ENCODE results near the gene TNFRSF13B.

The TNFRSF13B gene

DNA sequence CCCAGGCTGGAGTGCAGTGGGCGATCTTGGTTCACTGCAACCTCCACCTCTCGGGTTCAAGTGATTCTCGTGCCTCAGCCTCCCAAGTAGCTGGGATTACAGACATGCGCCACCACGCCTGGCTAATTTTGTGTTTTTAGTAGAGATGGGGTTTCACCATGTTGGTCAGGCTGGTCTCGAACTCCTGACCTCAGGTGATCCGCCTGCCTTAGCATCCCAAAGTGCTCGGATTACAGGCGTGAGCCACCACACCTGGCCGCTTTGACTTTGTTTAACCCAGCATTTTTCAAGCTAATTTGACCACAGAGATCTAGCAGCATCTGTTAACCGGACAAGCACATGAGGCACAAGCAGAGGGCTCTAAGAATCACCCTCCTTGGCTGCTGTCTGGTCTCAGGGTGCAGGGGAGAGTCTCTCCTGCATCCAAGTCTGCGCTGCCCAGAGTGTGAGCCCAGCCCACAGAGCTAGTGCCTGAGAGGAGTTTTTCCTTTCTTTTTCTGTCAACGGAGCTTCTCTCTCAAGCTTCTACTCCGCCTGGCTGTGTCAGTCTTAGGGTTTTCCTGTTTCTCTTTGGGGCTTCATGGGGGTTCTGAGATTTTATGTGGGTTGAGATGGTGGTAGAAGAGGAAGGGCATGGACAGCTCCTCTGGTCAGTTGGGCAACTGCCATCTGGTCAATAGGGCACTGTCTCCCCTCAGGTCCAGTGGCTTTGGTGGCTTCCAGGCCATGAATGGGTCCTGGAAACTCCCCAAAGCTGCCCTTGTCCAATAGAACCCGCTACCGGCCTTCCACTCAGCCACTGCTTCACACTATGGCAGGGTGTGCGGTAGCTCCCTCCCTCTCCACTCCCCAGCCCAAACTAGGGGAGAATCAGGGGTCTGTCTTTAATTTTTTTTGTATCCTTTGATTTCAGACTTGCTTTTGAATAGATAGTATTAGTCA is 59.6 kb downstream of the TNFRSF13B start:
- TF ChIP-seq, protein P1, sequence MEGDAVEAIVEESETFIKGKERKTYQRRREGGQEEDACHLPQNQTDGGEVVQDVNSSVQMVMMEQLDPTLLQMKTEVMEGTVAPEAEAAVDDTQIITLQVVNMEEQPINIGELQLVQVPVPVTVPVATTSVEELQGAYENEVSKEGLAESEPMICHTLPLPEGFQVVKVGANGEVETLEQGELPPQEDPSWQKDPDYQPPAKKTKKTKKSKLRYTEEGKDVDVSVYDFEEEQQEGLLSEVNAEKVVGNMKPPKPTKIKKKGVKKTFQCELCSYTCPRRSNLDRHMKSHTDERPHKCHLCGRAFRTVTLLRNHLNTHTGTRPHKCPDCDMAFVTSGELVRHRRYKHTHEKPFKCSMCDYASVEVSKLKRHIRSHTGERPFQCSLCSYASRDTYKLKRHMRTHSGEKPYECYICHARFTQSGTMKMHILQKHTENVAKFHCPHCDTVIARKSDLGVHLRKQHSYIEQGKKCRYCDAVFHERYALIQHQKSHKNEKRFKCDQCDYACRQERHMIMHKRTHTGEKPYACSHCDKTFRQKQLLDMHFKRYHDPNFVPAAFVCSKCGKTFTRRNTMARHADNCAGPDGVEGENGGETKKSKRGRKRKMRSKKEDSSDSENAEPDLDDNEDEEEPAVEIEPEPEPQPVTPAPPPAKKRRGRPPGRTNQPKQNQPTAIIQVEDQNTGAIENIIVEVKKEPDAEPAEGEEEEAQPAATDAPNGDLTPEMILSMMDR (IDR thresholded peaks at IDR 0.05; ENCODE audit: low read depth, low read length, missing control alignments), result no peak
- DNase-seq (ENCODE audit: low read depth), result no peak
- H3K4me3 ChIP-seq (ENCODE audit: low read depth, low read length), result no peak overlapping the region
- in situ Hi-C loops (cut with HindIII; ENCODE audit: low sequenced_read_pairs), result no loop called here

DNA sequence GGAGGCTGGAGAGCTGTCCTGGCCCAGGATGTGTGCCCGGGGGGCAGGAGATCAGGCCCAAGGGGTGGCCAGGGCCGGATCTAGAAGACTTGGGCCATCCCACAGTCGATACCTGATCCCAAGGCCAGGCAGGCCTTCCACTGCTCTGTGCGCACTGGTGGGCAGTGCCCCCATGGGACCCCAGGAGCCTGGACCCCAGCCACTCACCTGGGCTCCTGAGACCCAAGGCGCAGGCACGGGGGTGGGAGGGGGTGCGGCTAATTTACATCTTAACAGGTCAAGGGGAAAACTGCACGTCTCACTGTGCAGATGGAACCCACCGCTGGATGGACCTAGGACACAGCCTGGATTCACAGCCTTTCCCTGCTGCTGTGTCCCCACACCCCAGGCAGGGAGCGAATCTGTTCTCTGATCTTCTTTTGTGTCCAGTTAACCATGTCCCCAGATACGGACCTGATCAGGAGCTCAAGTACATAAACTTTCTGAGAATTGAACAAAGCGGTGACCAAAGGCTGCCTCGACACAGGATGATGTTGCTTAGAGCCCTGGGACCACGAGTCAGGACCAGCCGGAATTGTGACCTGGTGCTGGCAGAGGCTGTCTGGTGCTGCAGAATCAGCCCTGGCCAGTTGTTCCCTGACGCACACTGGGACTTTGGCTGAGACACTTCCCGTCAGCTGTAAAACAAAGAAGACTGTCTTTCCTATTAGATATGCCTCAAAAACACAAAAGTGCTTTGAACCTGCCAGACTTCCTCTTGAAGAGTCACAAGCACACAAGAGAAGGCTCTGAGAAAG is 60.6 kb downstream of the TNFRSF13B start:
- DNase-seq (ENCODE audit: low read depth), result no peak
- H3K4me3 ChIP-seq (ENCODE audit: low read depth, low read length), result no peak overlapping the region

DNA sequence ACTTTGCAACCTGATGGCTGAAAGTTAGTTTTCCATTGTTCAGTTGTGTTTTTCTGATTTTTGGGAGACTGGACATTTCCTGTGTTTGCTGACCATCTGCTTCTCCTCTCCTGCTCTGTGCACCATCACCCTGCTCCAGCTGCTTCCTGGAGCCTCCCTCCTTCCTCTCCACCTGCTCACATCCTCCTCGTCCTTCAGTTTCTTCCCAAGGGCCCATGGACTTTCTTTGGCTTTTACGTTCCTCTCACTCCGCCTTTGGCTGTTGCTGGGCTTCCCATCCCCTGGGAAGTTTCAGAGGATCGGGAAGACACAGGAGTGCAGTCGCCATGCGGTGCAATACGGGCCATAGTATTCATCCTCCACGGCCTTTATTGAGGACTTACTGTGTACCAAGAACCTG is 61.6 kb downstream of the TNFRSF13B start:
- in situ Hi-C loops (cut with HindIII; ENCODE audit: low sequenced_read_pairs), result no loop called here
- TF ChIP-seq, protein P1 (IDR thresholded peaks at IDR 0.05; ENCODE audit: low read depth, low read length, missing control alignments), result no peak
- no peak for DNase-seq (ENCODE audit: low read depth)
- no peak overlapping the region for H3K4me3 ChIP-seq (ENCODE audit: low read depth, low read length)

More for the DNA sequence above, 60.6 kb downstream of the TNFRSF13B start:
- TF ChIP-seq, protein P1 (IDR thresholded peaks at IDR 0.05; ENCODE audit: low read depth, low read length, missing control alignments), result no peak
- in situ Hi-C loops (cut with HindIII; ENCODE audit: low sequenced_read_pairs), result no loop called here

DNA sequence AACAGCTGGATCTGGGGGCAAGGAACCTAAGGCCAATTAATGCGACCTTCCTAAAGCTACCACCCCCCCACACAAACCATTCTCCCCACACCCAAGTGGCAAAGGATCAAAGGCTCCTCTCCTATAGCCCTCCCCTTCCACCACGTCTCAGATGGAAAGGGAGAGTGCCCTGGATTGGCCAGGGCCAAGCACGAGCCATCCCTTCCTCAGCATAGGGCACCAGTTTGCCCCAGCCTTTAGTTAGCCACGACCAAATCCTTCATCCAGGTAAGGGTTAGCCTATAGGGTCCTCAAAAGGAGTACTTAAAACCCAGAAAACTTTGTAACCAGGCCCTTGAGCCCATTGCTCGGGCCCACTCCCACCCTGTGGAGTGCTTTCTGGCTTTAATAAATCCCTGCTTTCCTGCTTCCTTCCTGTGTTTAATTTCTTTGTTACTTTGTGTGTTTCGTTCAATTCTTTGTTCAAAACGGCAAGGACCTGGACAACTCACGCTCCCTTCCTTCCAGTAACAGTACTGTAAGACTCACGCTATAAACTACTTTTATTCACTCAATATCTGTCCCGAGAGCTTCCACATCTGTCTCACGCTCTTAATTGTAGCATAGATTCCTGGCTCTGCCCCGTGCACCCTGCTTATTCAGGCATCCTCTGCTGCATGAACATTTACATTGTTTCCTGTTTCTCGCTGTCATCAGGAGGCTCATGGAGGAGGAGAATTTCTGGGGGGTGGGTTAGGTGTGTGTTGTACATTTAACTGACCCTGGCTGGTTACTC is 62.3 kb downstream of the TNFRSF13B start:
- no peak for DNase-seq (ENCODE audit: low read depth)
- in situ Hi-C loops (cut with HindIII; ENCODE audit: low sequenced_read_pairs), result no loop called here
- TF ChIP-seq, protein P1 (IDR thresholded peaks at IDR 0.05; ENCODE audit: low read depth, low read length, missing control alignments), result no peak
- H3K4me3 ChIP-seq (ENCODE audit: low read depth, low read length), result no peak overlapping the region

DNA sequence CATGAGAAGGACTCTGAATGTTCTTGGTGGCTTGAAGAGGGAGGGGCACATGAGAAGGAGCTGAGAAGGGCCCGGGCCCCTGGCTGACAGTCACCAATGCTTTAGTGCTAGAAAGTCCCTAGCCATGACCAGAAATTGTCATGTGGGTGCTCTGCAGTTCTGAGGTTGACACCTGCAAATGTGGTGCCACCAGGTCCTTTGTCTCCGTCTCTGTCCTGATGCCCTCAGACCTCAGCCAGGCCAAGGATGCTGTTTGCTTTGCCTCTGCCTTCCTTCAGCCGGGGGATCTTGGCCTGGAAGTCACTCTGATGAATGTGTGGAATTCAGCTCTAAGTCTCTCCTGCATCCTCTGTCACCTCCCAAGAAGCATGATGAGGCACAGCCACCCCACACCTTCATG is 63.6 kb downstream of the TNFRSF13B start:
- DNase-seq (ENCODE audit: low read depth), result no peak
- TF ChIP-seq, protein P1 (IDR thresholded peaks at IDR 0.05; ENCODE audit: low read depth, low read length, missing control alignments), result no peak
- in situ Hi-C loops (cut with HindIII; ENCODE audit: low sequenced_read_pairs), result no loop called here
- H3K4me3 ChIP-seq (ENCODE audit: low read depth, low read length), result no peak overlapping the region

DNA sequence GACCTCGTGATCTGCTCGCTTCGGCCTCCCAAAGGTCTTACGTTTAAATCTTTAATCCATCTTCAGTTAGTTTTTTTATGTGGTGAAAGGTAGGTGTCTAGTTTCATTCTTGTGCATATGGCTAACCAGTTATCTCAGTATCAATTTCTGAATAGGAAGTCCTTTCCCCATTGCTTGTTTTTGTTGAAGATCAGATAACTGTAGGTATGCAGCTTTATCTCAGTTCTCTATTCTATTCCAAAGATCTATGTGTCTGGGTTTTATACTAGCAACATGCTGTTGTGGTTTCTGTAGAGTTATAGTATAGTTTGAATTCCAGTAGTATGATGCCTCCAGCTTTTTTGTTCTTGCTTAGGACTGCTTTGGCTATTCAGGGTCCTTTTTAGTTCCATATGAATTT is 65.2 kb downstream of the TNFRSF13B start:
- TF ChIP-seq, protein P1 (IDR thresholded peaks at IDR 0.05; ENCODE audit: low read depth, low read length, missing control alignments), result no peak
- H3K4me3 ChIP-seq (ENCODE audit: low read depth, low read length), result no peak overlapping the region
- in situ Hi-C loops (cut with HindIII; ENCODE audit: low sequenced_read_pairs), result no loop called here
- DNase-seq (ENCODE audit: low read depth), result peak; percentile 19
